ENCODE measurements around the gene SMAP1. TPM values are rescaled to one million over a fixed set of nuclear protein-coding genes. Genes with fewer than 3 reads are reported as not detected.
A peak's percentile ranks its signal among the peaks of the same experiment; 100 is the strongest.

The SMAP1 gene
- polyA plus RNA-seq, 3 donors, result 12.6 to 22.1 (median 20.3) TPM

DNA sequence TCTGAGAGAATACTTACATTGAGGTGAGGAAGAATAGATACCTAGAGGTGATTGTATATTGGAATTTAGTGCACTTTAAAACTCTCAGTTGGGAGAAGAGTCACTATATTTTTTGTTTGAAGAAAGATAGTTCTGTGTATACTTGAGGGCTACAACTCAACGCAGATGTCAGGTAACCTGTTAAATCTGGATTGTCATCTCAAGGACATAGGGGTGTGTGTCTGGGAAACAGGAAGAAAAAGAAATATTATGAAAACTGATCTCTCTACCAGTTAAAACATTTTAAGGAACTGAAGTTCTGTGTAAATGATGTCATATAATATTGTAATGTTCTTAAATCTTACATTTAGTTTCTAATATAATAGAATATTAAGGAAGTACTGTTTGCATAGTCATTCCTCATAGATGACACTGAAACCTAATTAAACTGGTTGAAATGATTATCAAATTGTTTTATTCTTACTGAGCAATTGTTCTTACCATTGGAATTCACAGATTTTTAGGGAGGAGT lies 86.2 kb downstream of the SMAP1 start:
- Mint-ChIP-seq H3K36me3 (peaks cover 10 to 11% of the 10 kb centered on the region in 2 donors), H3K9me3 (peaks cover 0 to 6% (median 0%) of the 10 kb centered on the region in 7 donors), H3K4me1 (peaks cover 4% of the 10 kb centered on the region), H3K27me3 (ENCODE audit: low read depth in 3 of 3) (no peaks in the 10 kb centered on the region), H3K4me3 (no peak overlapping the region), H3K27ac (peak overlapping the region in 6 of 7 donors; percentile 30 to 87 (median 78))
- TF ChIP-seq, protein P1, sequence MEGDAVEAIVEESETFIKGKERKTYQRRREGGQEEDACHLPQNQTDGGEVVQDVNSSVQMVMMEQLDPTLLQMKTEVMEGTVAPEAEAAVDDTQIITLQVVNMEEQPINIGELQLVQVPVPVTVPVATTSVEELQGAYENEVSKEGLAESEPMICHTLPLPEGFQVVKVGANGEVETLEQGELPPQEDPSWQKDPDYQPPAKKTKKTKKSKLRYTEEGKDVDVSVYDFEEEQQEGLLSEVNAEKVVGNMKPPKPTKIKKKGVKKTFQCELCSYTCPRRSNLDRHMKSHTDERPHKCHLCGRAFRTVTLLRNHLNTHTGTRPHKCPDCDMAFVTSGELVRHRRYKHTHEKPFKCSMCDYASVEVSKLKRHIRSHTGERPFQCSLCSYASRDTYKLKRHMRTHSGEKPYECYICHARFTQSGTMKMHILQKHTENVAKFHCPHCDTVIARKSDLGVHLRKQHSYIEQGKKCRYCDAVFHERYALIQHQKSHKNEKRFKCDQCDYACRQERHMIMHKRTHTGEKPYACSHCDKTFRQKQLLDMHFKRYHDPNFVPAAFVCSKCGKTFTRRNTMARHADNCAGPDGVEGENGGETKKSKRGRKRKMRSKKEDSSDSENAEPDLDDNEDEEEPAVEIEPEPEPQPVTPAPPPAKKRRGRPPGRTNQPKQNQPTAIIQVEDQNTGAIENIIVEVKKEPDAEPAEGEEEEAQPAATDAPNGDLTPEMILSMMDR (IDR thresholded peaks at IDR 0.05), result no peak
- H3K27me3 ChIP-seq (ENCODE audit: control insufficient read depth in 2 of 2, insufficient read depth in 2 of 2, low read length in 2 of 2), result no peaks in the 10 kb centered on the region
- no peaks in the 10 kb centered on the region for H3K9me3 ChIP-seq (replicated peaks in 1 of 2; ENCODE audit: control insufficient read depth in 1 of 2, insufficient read depth in 1 of 2, low read length in 2 of 2)
- no peak overlapping the region for H2AFZ ChIP-seq (ENCODE audit: insufficient read depth, low read depth, low read length, poor library complexity, severe bottlenecking)
- H3K9ac ChIP-seq (ENCODE audit: insufficient read depth, low read length, poor library complexity, severe bottlenecking), result no peak overlapping the region
- peaks cover 8% of the 10 kb centered on the region for H4K20me1 ChIP-seq (ENCODE audit: insufficient read depth, low read length)
- peaks cover 0 to 19% of the 10 kb centered on the region in 2 donors for H3K36me3 ChIP-seq (replicated peaks in 1 of 2; ENCODE audit: control insufficient read depth in 1 of 2, insufficient read depth in 2 of 2, low read length in 2 of 2)
- peak overlapping the region in 1 of 2 donors; percentile 40 for H3K27ac ChIP-seq (ENCODE audit: low read depth in 1 of 2, low read length in 2 of 2)
- no peak overlapping the region for H3K4me3 ChIP-seq (replicated peaks in 1 of 3; ENCODE audit: low read depth in 2 of 3, low read length in 3 of 3)
- peaks cover 0 to 7% of the 10 kb centered on the region in 2 donors for H3K4me1 ChIP-seq (ENCODE audit: control insufficient read depth in 1 of 2, insufficient read depth in 2 of 2, low read length in 2 of 2)
- intact Hi-C loops (cut with micrococcal nuclease), result no loop called here
- no peak overlapping the region for H3K4me2 ChIP-seq (replicated peaks; ENCODE audit: extremely low read depth, low read length, poor library complexity, severe bottlenecking)
- H3K79me2 ChIP-seq (ENCODE audit: insufficient read depth, low read length), result no peaks in the 10 kb centered on the region
- WGBS (ENCODE audit: insufficient coverage), result no CpG with 5 or more reads among the region's 1 CpG
- peak in 2 of 3 donors; percentile 36 to 54 for DNase-seq

DNA sequence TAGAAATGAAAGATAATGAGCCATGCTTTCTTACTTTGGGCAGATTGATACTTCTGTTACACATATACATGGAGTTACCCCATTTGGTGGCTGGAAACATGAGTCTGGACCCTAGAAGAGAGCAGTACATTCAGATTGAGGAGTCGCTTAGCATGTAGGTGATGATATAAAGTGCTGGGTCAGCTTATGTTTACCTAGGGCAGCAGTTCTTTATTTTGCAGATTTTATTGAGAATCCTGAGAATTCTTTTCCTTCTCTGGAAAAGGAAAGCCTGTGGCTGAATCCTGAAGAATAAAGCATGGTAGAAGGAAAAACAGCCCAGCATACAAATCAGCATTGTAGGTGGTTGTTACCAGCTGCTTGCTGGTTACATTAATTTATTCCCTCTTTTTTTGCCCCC lies 91.2 kb downstream of the SMAP1 start:
- H3K9me3 Mint-ChIP-seq, result peaks cover 0 to 6% (median 0%) of the 10 kb centered on the region in 7 donors
- H3K36me3 Mint-ChIP-seq, result peaks cover 7 to 10% of the 10 kb centered on the region in 2 donors
- H3K9ac ChIP-seq (ENCODE audit: insufficient read depth, low read length, poor library complexity, severe bottlenecking), result no peak overlapping the region

More for the DNA sequence above, 91.2 kb downstream of the SMAP1 start:
- Histone ChIP-seq H3K27ac (ENCODE audit: low read depth in 1 of 2, low read length in 2 of 2) (no peak overlapping the region), H2AFZ (ENCODE audit: insufficient read depth, low read depth, low read length, poor library complexity, severe bottlenecking) (no peak overlapping the region), H4K20me1 (ENCODE audit: insufficient read depth, low read length) (no peaks in the 10 kb centered on the region), H3K4me3 (replicated peaks in 1 of 3; ENCODE audit: low read depth in 2 of 3, low read length in 3 of 3) (no peak overlapping the region), H3K79me2 (ENCODE audit: insufficient read depth, low read length) (no peaks in the 10 kb centered on the region), H3K9me3 (replicated peaks in 1 of 2; ENCODE audit: control insufficient read depth in 1 of 2, insufficient read depth in 1 of 2, low read length in 2 of 2) (no peaks in the 10 kb centered on the region), H3K27me3 (ENCODE audit: control insufficient read depth in 2 of 2, insufficient read depth in 2 of 2, low read length in 2 of 2) (no peaks in the 10 kb centered on the region), H3K4me1 (ENCODE audit: control insufficient read depth in 1 of 2, insufficient read depth in 2 of 2, low read length in 2 of 2) (peaks cover 0 to 3% of the 10 kb centered on the region in 2 donors), H3K36me3 (replicated peaks in 1 of 2; ENCODE audit: control insufficient read depth in 1 of 2, insufficient read depth in 2 of 2, low read length in 2 of 2) (peaks cover 0 to 19% of the 10 kb centered on the region in 2 donors), H3K4me2 (replicated peaks; ENCODE audit: extremely low read depth, low read length, poor library complexity, severe bottlenecking) (no peak overlapping the region)
- H3K4me1 Mint-ChIP-seq, result peaks cover under 1% of the 10 kb centered on the region
- no peak for DNase-seq
- intact Hi-C loops (cut with micrococcal nuclease), result no loop called here
- no peaks in the 10 kb centered on the region for H3K27me3 Mint-ChIP-seq (ENCODE audit: low read depth in 3 of 3)
- 100% methylated on average over 1 of the region's 1 CpG for WGBS (ENCODE audit: insufficient coverage)
- no peak overlapping the region for H3K27ac Mint-ChIP-seq
- H3K4me3 Mint-ChIP-seq, result no peak overlapping the region
- TF ChIP-seq, protein P1 (IDR thresholded peaks at IDR 0.05), result no peak
